ELR (cell line): ENCODE results near the gene FMC1.
"Not testable (repeated sequence)": the region's sequence is repeated elsewhere in the genome, so short reads cannot be mapped to it uniquely, and the experiment has no call there.

Experiments used
- DNase-seq: peaks from one replicate; pipeline ENCODE4 v3.0.0-alpha.2; 2015; ENCODE audit warnings: low read depth

FMC1 gene, protein sequence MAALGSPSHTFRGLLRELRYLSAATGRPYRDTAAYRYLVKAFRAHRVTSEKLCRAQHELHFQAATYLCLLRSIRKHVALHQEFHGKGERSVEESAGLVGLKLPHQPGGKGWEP

DNA sequence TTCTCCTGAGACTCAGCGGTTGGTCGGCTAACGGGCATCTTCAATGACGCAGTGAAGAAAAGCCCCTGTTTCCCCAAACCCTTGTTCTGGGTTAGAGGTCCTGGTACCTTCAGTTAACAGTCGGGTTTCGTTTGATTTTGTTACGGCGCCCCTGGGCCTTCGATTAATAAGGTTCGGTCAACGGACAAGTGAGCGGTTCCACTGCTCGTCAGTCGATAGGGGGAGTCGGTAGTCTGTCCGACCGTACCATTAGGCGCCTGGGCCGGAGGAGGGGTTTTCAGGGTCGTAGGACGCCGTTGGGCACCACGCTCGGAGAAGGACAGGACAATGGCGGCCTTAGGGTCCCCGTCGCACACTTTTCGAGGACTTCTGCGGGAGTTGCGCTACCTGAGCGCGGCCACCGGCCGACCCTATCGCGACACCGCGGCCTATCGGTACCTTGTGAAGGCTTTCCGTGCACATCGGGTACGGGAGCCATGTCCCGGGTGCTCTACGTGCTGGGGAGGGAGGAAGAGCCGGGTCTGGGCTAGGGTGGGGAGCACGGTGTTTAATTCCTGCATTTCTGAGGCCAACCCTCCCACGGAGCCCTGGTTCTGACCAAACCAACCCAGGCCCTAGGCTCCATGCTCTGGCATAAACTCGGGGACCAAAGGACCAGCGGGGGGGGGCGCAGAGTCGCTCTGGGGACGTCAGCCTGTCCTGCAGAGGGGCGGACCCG lies at the start of gene FMC1:
TSS of gene FMC1 (plus strand) at position 280 of the 718 bp plus-strand sequence. CDS start at position 328, 48 bp downstream.
- peak; percentile 93 for DNase-seq

DNA sequence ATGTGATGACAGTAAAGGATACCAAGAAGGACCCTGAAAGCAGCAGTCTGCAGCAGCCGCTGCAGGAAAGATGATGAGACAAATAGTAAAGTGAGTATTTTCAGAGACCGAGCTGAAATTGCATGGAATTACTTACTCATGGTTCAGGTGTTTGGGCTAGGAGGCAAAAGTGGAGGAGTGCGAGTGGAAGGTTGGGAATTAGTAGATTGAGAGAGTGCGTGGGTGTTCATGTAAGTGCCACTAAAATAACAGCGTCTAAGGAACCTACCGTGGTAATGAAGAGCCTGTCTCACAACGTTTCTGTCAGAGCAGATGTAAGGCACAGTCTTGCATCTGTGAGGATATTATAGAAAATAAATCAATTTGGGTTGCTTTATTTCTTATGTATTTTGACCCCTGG lies 48.3 kb upstream of the FMC1 start:
- no peak for DNase-seq

DNA sequence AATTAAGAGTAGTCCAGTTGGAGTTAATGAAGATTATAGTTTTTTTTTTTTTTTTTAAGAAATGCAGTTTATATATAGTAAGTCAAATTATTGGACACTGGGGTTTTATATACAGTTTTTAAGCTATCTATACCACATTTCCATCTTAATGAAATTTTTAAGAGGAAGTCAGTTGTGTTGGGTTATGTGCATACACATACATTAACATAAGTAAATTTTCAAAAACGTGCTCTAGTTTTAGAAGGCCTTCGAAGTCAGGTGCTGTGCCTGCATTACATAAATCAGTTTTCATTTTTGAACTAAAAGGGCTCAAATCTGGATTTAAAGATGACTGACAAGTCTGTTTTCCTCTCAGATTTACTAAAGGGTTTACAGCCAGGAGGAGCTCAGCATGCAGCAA lies 47.6 kb upstream of the FMC1 start:
- no peak for DNase-seq

DNA sequence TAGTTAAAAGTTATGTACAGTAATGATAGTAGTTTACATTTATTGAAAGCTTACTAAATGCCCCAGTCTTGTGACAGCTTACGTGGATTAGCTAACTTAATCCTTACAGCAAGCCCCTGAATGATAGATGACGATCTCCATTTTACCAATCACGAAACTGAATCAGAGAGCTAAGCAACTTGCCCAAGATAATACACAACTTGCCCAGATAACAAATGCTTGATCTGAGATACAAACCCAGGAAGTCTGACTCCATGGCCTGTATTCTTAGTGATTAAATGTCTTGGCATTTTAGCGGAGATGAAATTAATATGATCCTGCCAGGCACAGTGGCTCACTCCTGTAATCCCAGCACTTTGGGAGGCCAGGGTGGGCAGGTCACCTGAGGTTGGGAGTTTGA lies 46.9 kb upstream of the FMC1 start:
- DNase-seq: no peak

DNA sequence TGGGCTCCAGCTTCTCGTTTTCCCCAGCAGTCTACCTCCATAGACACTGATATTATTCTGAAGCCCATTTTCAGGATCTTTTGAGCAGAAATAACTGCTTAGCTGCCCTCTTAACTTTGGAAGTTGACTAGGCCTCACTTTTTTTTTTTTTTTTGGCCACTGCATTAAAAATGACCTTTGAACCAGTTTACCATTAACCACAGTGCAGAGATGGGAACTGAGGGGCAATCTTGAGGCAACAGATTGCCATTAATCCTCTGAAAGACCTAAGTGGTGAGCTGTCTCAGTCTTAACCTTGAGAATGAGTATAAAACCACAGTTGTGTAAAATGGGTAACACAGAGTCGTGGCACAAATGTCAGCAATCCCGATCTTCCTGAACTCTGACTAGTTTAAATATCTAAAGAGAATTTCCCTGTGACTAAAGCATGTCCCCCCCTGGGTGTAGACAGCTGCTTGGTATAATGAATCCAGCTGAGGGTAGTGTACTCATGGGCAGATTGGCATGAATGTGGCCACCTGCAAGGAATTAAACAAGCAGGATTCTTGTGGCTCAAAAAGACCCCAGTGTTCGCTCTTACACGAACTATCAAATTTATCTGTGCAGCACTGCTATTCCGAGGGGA lies 46.1 kb upstream of the FMC1 start:
- no peak for DNase-seq

DNA sequence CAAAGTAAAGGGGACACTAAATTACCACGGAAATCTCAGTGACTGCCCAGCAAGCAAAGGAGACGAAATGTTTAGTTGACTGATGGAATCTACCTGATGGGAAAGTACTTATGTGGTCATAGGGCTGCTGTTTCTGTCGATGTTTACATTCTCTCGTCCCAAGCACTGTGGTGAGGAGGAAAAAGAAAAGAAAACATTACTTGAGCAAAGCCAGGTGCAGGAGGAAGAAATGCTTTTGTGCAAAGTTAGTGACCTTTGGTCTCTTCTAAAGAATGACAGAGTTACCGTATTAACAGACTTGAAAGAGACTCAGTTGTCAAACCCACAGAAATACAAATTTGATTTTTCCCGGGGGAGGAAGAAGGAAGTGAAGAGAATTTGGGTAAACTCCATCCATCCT lies 43.3 kb upstream of the FMC1 start:
- no peak for DNase-seq

DNA sequence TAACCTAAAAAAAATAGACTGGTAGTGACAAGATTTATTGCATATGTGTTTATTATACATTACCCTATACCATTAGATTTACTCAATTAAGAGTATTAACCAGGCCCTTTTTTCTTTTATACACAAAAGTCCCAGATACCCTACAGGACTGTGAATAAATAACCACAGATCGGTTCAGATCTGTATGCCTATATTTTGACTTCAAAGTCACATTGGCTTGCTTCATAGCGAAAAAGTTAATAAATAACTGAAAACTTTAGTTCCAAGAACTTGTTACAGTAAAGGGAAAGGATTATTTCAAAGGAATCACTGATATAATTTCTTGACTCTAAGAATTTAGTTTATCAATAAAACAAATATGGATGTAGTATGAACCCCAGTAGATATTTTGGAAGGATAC lies 41.8 kb upstream of the FMC1 start:
- no peak for DNase-seq

DNA sequence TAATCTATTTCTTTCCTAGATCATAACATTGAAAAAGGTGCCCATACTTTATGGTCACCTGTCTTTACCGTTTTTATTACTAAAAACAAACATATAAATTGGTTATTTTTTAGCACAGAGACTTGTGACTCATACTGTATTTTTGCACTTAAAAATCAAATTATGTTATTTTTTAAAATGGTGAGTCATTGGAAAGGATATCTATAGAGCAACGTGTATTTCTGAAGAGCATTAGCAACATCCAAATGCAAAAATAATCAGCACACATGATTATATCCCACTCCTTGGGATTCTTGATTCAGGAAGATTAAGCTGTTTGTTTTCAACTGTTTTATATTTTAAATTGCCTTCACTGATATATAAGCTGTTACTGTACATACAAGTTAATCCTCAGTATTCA lies 40.7 kb upstream of the FMC1 start:
- peak; percentile 10 for DNase-seq

DNA sequence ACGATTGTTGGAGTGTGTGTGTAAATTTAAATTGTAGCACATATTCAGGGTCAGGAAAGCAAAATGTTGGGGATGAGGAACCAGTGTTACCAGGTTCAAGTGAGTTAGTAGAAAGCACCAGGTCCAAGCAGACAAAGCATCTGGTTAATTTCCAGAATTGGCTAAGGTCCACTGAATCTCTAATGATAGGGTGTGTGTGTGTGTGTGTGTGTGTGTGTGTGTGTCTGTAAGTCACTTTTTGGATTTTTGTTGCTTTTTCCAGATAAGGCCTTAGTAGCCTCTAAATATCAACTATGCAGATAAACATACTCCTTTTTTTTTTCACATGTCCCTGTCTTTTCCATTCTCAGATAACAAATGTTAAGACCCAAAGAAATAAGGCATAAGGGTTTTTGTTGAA lies 36.6 kb upstream of the FMC1 start:
- DNase-seq: no peak

DNA sequence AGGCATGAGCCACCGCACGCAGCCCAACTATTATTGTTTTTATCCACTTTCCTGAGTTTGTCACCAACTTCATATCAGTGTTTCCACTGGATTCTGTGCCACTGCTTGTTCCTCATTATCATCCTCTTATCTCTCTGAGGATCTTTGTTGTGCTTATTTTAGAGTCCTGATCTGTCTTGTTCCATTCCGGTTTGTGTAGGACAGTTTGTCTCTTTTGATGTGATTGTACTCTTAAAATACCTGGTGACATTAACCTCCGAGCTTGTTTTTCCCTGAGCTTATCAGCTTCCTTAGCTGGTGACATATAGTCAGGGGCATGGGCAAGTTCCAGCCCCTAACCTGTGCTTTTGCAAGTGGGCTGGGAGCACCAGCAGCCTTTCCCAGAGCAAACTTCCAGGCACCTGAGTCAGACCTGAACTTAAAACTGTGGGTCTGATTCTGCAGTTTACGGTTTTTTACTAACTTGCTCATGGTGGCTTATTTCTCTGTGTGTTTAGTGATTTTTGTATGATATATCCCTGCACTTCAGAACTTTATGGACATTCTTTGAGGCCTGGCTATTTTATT lies 23.1 kb upstream of the FMC1 start:
- no peak for DNase-seq

DNA sequence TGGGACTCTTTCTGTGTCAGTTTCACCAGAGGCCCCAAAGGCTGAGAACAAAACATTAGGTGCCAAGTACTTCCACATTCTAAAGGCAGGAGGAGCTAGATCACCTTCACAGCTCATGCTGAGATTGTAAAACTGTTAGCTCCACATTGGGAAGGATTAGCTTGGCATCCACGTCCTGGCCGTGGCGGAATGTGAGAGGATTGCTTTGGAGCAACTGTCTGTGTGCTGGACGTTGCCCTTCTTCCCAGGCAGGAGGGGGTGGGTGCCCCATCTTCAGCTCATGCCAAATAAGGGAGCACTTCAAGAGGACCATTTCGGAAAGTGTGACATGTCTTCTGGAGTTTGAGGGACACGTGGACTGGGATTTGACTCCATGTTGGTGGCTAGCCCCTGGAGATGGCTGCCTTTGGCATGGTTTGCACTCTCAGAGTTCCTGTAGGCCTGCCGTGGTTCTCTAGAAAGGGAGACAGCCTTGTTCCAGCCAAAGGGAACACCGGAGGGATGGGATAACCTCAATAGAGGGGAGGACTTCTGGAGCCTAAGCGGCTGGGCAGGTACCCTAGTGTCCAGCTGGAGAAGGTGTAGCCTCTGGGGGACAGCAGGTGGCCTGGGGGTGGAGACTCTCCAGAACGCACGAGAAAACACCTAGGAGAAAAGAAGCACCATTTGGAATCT lies 19.9 kb upstream of the FMC1 start:
- peak; percentile 55 for DNase-seq

DNA sequence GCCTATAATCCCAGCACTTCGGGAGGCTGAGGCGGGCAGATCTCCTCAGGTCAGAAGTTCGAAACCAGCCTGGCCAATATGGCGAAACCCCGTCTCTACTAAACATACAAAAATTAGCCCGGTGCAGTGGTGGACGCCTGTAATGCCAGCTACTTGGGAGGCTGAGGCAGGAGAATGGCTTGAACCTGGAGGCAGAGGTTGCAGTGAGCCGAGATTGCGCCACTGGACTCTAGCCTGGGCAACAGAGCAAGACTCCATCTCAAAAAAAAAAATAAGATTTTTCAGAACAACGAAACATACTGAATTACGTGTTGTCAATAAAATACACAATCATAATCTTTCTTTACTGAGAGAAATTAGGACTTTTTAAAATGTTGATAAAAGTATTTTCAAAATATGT lies 16.4 kb upstream of the FMC1 start:
- not testable (repeated sequence) for DNase-seq

DNA sequence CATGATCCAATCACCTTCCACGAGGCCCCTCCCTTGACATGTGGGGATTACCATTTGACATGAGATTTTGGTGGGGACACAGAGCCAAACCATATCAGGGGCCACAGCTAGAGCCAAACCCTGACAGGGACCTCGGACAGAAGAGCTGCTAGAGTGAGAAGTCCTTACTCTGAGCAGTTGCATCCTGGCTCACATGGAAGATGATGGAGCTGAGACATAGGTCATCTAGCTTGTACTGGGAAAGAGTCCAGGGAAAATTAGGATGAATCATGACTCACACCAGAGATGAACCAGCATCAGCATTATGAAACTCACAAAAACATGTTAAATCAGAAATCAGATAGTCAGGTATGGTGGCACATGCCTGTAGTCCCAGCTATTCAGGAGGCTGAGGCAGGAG lies 12.8 kb upstream of the FMC1 start:
- DNase-seq: peak; percentile 85

DNA sequence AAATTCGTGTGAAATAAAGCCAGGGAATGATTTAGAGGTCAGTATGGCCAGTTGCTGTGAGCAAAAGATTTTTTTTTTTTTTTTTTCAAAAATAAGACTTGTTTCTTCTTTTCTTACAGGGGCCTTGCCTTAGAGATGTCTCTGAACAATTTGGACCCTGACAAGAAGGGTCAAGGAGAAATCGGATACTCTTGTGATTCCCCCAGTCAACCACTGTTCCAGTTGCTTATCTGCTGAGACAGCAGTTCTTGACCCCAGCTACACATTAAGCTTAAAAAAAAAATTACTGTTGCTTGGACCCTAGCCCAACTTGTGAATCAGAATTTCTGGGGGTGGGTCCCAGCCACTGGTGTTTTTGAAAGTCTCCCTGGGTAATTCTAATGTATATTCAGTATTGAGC lies 12.0 kb upstream of the FMC1 start:
- no peak for DNase-seq

DNA sequence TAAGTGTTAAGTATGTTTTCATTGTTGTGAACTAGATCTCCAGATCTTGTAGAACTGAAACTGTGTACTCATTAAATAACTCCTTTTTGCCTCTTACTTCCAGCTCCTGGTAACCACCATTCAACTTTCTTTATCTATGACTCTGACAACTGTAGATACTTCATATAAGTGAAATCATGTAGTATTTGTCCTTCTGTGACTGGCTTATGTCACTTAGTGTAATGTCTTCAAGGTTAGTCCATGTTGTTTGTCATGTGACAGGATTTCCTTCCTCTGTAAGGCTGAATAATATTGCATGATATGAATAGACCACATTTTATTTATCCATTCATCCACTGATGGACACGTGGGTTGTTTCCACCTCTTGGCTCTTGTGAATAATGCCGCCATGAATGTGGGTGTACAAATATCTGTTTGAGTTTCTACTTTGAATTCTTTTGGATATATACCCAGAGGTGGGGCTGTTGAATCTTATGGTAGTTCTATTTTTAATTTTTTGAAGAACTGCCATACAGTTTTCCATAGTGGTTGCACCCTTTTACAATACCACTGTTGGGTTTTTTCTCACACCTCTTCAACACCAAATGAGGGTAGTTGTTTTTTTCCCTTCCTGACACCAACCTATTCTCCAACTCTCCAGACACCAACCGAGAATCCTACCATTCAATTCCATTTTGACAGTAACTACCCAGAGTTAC lies 10.7 kb upstream of the FMC1 start:
- DNase-seq: no peak

DNA sequence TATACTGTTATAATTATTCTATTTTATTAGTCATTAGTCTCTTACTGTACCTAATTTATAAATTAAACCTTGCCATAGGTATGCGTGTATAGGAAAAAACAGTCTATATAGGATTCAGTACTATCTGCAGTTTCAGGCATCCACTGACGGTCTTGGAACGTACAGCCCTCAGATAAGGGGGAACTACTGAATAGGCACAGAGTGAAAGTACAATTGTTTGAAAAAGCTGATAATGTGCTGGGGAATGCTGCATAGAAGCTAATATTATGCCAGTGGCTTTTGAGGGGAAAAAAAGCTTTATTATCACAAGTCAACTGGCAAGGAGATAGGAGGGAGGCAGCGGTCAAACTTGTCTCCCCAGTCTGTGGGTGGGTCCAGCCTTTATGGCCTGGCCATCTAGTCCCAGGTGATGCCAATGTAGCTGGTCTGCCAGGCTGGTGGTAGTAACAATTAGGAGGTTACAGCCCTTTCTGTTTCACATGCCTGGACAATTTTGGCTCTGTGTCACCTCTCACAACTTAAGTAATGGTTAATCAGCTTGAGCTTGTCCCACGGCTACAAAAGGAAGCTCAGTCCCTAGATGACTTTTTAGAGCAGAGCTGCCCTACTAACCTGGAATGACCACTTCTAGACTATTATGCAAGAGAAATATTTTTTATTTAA lies 8.3 kb upstream of the FMC1 start:
- no peak for DNase-seq

DNA sequence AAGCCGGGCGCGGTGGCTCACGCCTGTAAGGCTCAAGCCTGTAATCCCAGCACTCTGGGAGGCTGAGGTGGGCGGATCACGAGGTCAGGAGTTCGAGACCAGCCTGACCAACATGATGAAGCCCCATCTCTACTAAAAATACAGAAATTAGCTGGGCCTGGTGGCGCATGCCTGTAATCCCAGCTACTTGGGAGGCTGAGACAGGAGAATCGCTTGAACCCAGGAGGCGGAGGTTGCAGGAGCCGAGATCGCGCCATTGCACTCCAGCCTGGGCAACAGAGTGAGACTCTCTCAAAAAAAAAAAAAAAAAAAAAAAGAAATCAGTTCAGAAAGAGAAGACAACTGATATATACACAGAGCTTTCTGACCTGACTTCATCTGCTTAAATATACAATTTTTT lies 7.7 kb upstream of the FMC1 start:
- not testable (repeated sequence) for DNase-seq

DNA sequence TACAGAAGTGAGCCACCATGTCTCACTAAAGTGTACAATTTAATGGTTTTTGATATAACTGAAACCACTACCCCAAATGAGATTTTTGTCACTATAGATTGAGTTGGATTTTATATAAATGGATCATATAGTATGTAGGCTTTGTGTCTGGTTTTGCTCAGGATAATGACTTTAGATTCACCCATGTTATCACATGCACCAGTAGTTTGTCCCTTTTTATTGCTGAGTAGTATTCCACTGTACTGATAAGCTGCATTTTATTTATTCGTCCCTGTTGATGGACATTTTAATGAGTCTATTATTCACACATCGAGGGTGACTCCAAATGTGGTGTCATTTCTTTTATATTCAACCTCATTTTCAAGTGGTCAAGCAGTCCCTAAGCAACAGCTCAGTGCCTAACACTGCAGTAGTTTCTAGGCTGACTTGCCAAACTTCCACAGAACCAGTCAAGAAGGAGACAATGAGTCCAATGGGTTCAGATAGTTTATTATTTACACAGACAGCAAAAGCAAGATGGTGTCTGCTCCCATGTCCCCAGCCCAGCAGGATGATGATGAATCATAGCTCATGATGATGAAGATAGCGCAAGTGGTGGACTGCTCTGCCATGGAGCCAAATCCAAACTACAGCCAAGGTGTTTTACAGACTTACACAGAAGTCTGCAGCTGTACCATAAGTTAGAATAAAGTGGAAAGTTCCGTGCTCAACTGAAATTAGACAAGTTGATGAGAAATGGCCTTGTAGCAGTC lies 6.6 kb upstream of the FMC1 start:
- peak; percentile 6 for DNase-seq

DNA sequence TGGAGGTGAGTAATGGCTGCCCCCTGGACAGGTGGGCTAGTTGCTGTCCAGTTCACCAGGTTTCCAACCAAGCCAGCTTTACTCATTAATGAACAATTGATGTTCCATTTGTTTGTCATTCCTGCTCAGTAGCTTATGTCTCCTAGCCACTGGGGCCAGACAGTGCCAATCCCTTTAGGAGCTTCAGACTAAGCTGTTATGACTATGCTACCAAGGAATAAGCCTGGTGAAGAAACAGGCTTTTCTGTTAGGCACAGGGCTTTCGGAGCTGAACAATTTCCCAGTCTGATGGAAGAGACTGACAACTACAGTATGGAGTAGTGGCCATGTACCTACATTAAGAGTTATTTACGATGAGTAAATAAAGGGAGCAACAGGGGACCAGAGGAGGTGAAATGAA lies 2.1 kb upstream of the FMC1 start:
- no peak for DNase-seq

DNA sequence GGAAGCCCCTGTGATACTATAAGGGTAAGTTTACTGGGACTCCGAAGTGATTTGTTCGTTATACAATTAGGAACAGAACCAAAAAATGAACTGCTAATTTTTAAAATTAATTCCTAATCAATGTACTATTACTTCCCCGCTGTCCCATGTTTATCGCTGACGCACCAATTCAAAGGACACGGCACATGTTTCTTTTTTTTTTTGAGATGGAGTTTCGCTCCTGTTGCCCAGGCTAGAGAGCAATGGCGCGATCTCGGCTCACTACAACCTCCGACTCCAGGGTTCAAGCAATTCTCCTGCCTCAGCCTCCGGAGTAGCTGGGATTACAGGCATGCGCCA lies 1.5 kb upstream of the FMC1 start:
- DNase-seq: no peak
